Measurements from ENCODE around the gene CDC42. TPM values are rescaled to one million over a fixed set of nuclear protein-coding genes. Genes with fewer than 3 reads are reported as not detected.

Gene CDC42
- total and polyA plus RNA-seq, 9 of the 15 experiments (the other 6 are each of a cell fraction or from before 2014, with no cell fraction given): 186 to 398 (median 325) TPM

DNA sequence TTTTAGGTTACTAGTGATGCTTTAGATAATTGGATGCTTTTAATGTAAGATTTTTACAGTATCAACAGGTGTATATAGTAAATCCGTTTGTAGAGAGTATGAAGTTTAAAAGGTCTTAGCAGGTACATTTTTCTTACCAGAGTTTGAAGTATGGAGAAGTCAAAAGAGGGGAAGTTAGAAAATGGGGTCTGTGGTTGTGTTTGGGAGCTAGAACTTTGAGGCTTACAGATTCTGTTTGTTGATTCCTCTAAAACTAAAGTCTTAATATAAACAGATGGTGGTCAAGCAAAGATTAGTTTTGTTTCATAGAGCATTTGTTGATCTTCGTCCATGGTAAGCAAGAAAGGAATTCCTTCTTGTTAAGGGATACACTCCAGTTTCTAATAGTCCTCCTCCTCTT lies 35.8 kb downstream of the CDC42 start (continued):
- TF ChIP-seq NR4A1 (CRISPR knock-in tag; IDR thresholded peaks at IDR 0.05) (no peak), NR4A1 (tag; IDR thresholded peaks at IDR 0.05) (no peak), SMARCE1 (IDR thresholded peaks at IDR 0.05) (no peak)
- TF ChIP-seq, protein P1, sequence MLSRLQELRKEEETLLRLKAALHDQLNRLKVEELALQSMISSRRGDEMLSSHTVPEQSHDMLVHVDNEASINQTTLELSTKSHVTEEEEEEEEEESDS (CRISPR knock-in tag; IDR thresholded peaks at IDR 0.05): no peak

DNA sequence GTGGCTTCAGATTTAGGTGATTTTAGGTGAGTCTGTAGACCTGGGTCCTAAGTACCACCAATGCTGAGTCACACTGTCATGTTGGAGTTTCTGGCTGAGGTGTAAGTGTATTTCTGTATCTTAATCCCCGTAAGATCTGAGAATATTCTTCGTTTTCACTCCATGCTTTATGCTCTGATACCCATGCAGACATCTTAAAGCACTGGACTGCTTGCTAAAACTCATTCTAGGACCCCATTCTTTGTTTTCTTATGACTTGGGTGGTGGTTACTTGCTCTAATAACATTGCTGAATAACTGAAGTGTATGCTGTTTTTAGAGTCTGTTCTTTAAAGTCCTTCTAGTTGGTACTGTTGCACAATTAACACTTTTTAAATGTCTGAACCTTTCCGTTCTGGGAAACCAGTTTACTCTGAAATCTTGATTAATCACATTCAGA lies 36.6 kb downstream of the CDC42 start:
- TF ChIP-seq ZNF316 (IDR thresholded peaks at IDR 0.05): peak; percentile 19; the same call in 1 of the 2 replicates
- TF ChIP-seq CEBPB (tag; IDR thresholded peaks at IDR 0.05): 0 out of 2 replicates have a peak, but pooled peaks have one; percentile 18
- peak; percentile 66 for TF ChIP-seq NFE2 (IDR thresholded peaks at IDR 0.05; ENCODE audit: low read depth)
- TF ChIP-seq CBX1 (IDR thresholded peaks at IDR 0.05; ENCODE audit: low read depth): no peak
- TF ChIP-seq RAD21 (CRISPR knock-in tag; conservative IDR thresholded peaks at IDR 0.05 in 1 of 2, IDR thresholded peaks at IDR 0.05 in 1 of 2): no peak
- no peak for TF ChIP-seq ZFPM2 (CRISPR knock-in tag; IDR thresholded peaks at IDR 0.05)
- peak; percentile 35; the same call in 1 of the 2 replicates for TF ChIP-seq C11orf30 (IDR thresholded peaks at IDR 0.05; ENCODE audit: low read depth)
- Histone ChIP-seq H3K27me3 (ENCODE audit: control insufficient read depth in 2 of 2, insufficient read depth in 2 of 2, low read length in 2 of 2) (no peaks in the 10 kb centered on the region), H3K4me3 (no peak overlapping the region), H4K20me1 (replicated peaks; ENCODE audit: control insufficient read depth, insufficient read depth, low read length) (peaks cover 13% of the 10 kb centered on the region), H3K9me1 (ENCODE audit: control insufficient read depth, insufficient read depth, low read length) (peaks cover 3% of the 10 kb centered on the region), H3K9me3 (replicated peaks; ENCODE audit: control insufficient read depth, insufficient read depth, low read depth, low read length) (no peaks in the 10 kb centered on the region), H2AFZ (ENCODE audit: low read depth, low read length) (no peak overlapping the region), H3K4me1 (replicated peaks in 1 of 2; ENCODE audit: control insufficient read depth in 2 of 2, insufficient read depth in 2 of 2, low read length in 2 of 2) (peaks cover 0 to 5% of the 10 kb centered on the region in 2 experiments; a peak in 1 of 5 replicates), H3K36me3 (ENCODE audit: control insufficient read depth, insufficient read depth, low read length) (peaks cover 88% of the 10 kb centered on the region), H3K9ac (ENCODE audit: insufficient read depth in 1 of 2, low read depth in 2 of 2, low read length in 2 of 2) (no peak overlapping the region), H3K79me2 (ENCODE audit: control insufficient read depth, insufficient read depth, low read length) (peaks cover 77% of the 10 kb centered on the region), H3K4me2 (ENCODE audit: insufficient read depth, low read length) (no peak overlapping the region), H3K27ac (ENCODE audit: extremely low read depth, low read depth, low read length) (no peak overlapping the region)
- DNase-seq (ENCODE audit: extremely low read depth in 1 of 4, low spot score in 3 of 4) (no peak), ATAC-seq (peak; percentile 32; the same call in 1 of the 3 replicates), FAIRE-seq (no peak)
- in situ Hi-C loops (cut with MboI) (no loop called here), intact Hi-C loops (cut with micrococcal nuclease) (loop anchor here (5.0 kb wide), 1 partner anchor 62 kb away; no protein-coding TSS in a partner anchor)
- 49% methylated on average over 3 of the region's 3 CpGs for WGBS (ENCODE audit: insufficient coverage, low coverage, missing lambda C conversion rate)
- ChIA-PET POLR2A (interaction anchor here (0.6 kb wide), 1 partner anchor 16 kb away, joined by 3 read pairs; no protein-coding TSS in a partner anchor), CTCF (ENCODE audit: low intra/inter-chr PET ratio) (no interaction called here)
- BruUV-seq (replicated peaks): no TSS peak
